ENCODE data around the gene RIPOR3. TPM values are rescaled to one million over a fixed set of nuclear protein-coding genes. Genes with fewer than 3 reads are reported as not detected.

RIPOR3 gene
- polyA plus RNA-seq, 1 donor from 2014 or later = not detected

DNA sequence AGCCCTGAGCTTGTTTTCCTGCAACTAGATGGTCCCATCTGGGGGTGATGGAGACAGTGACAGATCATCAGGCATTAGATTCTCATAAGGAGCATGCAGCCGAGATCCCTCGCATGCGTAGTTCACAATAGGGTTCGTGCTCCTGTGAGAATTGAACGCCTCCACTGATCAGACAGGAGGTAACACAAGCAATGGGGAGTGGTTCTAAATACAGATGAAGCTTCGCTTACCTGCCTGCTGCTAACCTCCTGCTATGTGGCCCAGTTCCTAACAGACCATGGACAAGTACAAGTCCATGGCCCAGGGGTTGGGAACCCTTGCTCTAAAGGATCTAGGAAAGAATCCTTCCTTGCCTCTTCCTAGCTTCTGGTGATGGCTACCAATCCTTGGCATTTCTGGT lies 42.7 kb downstream of the RIPOR3 start:
- Histone ChIP-seq H3K4me3 (ENCODE audit: low read length) (no peak overlapping the region), H3K27me3 (ENCODE audit: insufficient read depth, low read depth, low read length) (no peaks in the 10 kb centered on the region), H3K36me3 (ENCODE audit: insufficient read depth, low read length) (no peaks in the 10 kb centered on the region), H3K79me2 (replicated peaks; ENCODE audit: insufficient read depth, low read length) (no peaks in the 10 kb centered on the region), H3K9ac (ENCODE audit: low read length) (no peak overlapping the region), H2AFZ (ENCODE audit: low read depth, low read length) (no peak overlapping the region), H4K20me1 (ENCODE audit: insufficient read depth) (no peaks in the 10 kb centered on the region), H3K4me2 (ENCODE audit: low read length) (no peak overlapping the region), H3F3A (ENCODE audit: insufficient read depth, low read length, poor library complexity, severe bottlenecking) (no peaks in the 10 kb centered on the region), H3K9me2 (ENCODE audit: insufficient read depth, low read length) (no peaks in the 10 kb centered on the region), H3K9me3 (ENCODE audit: low read length) (no peaks in the 10 kb centered on the region), H3K27ac (ENCODE audit: low read length) (no peak overlapping the region)
- TF ChIP-seq EZH2 (IDR thresholded peaks at IDR 0.05; ENCODE audit: borderline replicate concordance, insufficient read depth, low read length, poor library complexity, severe bottlenecking) (no peak), POLR2AphosphoS5 (IDR thresholded peaks at IDR 0.05) (no peak)
- TF ChIP-seq, protein P1, sequence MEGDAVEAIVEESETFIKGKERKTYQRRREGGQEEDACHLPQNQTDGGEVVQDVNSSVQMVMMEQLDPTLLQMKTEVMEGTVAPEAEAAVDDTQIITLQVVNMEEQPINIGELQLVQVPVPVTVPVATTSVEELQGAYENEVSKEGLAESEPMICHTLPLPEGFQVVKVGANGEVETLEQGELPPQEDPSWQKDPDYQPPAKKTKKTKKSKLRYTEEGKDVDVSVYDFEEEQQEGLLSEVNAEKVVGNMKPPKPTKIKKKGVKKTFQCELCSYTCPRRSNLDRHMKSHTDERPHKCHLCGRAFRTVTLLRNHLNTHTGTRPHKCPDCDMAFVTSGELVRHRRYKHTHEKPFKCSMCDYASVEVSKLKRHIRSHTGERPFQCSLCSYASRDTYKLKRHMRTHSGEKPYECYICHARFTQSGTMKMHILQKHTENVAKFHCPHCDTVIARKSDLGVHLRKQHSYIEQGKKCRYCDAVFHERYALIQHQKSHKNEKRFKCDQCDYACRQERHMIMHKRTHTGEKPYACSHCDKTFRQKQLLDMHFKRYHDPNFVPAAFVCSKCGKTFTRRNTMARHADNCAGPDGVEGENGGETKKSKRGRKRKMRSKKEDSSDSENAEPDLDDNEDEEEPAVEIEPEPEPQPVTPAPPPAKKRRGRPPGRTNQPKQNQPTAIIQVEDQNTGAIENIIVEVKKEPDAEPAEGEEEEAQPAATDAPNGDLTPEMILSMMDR (IDR thresholded peaks at IDR 0.05; ENCODE audit: poor library complexity, severe bottlenecking) = no peak
- TF ChIP-seq, protein P2, sequence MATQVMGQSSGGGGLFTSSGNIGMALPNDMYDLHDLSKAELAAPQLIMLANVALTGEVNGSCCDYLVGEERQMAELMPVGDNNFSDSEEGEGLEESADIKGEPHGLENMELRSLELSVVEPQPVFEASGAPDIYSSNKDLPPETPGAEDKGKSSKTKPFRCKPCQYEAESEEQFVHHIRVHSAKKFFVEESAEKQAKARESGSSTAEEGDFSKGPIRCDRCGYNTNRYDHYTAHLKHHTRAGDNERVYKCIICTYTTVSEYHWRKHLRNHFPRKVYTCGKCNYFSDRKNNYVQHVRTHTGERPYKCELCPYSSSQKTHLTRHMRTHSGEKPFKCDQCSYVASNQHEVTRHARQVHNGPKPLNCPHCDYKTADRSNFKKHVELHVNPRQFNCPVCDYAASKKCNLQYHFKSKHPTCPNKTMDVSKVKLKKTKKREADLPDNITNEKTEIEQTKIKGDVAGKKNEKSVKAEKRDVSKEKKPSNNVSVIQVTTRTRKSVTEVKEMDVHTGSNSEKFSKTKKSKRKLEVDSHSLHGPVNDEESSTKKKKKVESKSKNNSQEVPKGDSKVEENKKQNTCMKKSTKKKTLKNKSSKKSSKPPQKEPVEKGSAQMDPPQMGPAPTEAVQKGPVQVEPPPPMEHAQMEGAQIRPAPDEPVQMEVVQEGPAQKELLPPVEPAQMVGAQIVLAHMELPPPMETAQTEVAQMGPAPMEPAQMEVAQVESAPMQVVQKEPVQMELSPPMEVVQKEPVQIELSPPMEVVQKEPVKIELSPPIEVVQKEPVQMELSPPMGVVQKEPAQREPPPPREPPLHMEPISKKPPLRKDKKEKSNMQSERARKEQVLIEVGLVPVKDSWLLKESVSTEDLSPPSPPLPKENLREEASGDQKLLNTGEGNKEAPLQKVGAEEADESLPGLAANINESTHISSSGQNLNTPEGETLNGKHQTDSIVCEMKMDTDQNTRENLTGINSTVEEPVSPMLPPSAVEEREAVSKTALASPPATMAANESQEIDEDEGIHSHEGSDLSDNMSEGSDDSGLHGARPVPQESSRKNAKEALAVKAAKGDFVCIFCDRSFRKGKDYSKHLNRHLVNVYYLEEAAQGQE (IDR thresholded peaks at IDR 0.05; ENCODE audit: borderline replicate concordance) = no peak

DNA sequence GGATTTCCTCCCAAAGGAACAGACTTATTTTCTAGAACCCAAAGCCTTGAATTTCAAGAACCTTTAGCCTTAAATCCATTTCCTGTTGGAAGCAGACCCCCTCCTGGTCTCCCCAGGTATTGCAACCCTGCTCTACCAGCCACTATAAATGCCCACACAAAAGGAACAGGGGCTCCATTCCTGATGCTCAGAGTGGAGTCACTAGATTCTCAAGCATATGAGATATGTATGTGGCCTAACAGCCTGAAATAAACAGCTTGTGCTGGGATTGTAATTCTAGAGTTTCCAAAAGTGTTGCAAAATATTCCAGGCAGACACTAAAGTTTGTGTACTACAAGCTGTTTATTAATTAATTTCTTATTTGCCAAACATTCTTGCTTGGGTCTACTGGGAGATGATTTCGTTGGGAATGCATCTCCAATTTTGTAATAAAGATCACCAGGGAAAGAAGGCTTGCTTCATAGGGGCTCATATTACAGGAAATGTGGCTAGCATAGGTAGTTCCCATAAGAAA lies 44.8 kb downstream of the RIPOR3 start:
- Histone ChIP-seq H3K27me3 (ENCODE audit: insufficient read depth, low read depth, low read length) (no peaks in the 10 kb centered on the region), H3K27ac (ENCODE audit: low read length) (no peak overlapping the region), H3K79me2 (replicated peaks; ENCODE audit: insufficient read depth, low read length) (no peaks in the 10 kb centered on the region), H3K4me3 (ENCODE audit: low read length) (no peak overlapping the region), H4K20me1 (ENCODE audit: insufficient read depth) (no peaks in the 10 kb centered on the region), H2AFZ (ENCODE audit: low read depth, low read length) (no peak overlapping the region), H3K9me3 (ENCODE audit: low read length) (no peaks in the 10 kb centered on the region), H3K9ac (ENCODE audit: low read length) (no peak overlapping the region), H3K4me2 (ENCODE audit: low read length) (no peak overlapping the region), H3K9me2 (ENCODE audit: insufficient read depth, low read length) (no peaks in the 10 kb centered on the region), H3F3A (ENCODE audit: insufficient read depth, low read length, poor library complexity, severe bottlenecking) (no peaks in the 10 kb centered on the region), H3K36me3 (ENCODE audit: insufficient read depth, low read length) (no peaks in the 10 kb centered on the region)
- TF ChIP-seq EZH2 (IDR thresholded peaks at IDR 0.05; ENCODE audit: borderline replicate concordance, insufficient read depth, low read length, poor library complexity, severe bottlenecking) (no peak), TAF1 (IDR thresholded peaks at IDR 0.05; ENCODE audit: low read depth) (no peak), RAD21 (conservative IDR thresholded peaks at IDR 0.05) (no peak), SMC3 (conservative IDR thresholded peaks at IDR 0.05; ENCODE audit: poor library complexity) (no peak), POLR2AphosphoS5 (IDR thresholded peaks at IDR 0.05) (no peak), EP300 (conservative IDR thresholded peaks at IDR 0.05; ENCODE audit: poor library complexity, severe bottlenecking) (no peak)
- TF ChIP-seq, protein P1 (IDR thresholded peaks at IDR 0.05; ENCODE audit: poor library complexity, severe bottlenecking) = no peak
- TF ChIP-seq, protein P2 (IDR thresholded peaks at IDR 0.05; ENCODE audit: borderline replicate concordance) = no peak
